ENCODE data around the gene DNAJC10.

Gene DNAJC10

DNA sequence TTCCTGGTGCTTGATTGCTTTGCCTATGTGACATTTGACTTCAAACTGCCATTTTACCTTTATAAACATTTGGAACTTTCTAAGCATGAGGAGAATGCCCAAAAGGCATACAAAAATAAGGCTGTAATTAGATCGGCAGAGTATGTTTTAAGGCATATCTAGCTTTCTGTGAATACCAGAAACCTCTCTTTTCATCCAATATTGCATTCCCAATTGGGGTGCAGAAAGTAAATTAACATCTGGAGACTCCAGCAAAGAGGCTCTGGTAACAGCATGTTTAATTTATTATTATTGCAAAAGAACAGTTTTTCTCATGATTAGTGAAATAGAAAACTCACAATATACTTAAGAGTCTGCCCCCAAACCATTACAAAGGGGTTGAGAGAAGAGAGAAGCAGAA lies 118.2 kb downstream of the DNAJC10 start:
- no peak for DNase-seq (ENCODE audit: low read depth in 3 of 3)

DNA sequence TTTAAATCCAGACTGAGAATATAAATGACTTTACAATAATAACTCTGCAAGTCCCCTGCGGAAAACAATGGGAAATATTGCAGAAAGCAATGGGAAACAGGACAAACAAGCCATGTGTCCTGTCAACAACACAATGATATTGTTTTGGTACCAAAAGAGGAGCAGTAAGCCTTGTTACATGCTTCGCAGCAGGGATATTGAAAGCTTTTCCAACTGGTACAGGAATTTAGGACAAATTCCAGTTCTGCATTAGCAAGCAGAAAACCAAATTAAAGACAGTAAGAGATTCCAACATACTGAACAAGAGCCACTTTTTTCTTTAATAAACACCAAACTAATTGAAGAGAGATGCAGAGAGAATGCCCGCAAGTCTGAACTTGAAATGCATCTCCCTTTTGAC lies 120.4 kb downstream of the DNAJC10 start:
- no peak for DNase-seq (ENCODE audit: low read depth in 3 of 3)

Measured in stimulated activated CD4-positive, alpha-beta T cell treated with anti-CD3 and anti-CD28 coated beads, TNF-alpha, amount 100 ng/mL, for 48 hours (primary cell).